CD14-positive monocyte (primary cell): ENCODE data around the gene SF3A1. TPM values are rescaled to one million over a fixed set of nuclear protein-coding genes. Genes with fewer than 3 reads are reported as not detected.

Experiments
- DNase-seq, 3 donors: peaks; one replicate each; pipeline ENCODE4 v3.0.0-alpha.2; 2011 to 2022
- H2AFZ ChIP-seq: 2 replicates; pipeline ENCODE4 v1.6.0; 2012; ENCODE audit warnings: mild to moderate bottlenecking, low read depth, low read length, inconsistent platforms; ENCODE audit not compliant: insufficient read depth, poor library complexity, severe bottlenecking
- H3K27ac ChIP-seq, 2 donors: 1 replicate in 1 of 2; 2 replicates in 1 of 2; pipeline ENCODE4 v1.5.1; 2012 to 2013; ENCODE audit warnings: low read length in 2 of 2, control low read depth in 1 of 2, inconsistent platforms in 1 of 2, low read depth in 1 of 2, mild to moderate bottlenecking in 1 of 2
- H3K27me3 ChIP-seq, 2 donors: one replicate each; pipeline versions ENCODE4 v1.6.0 to v1.6.1; 2011 to 2013; ENCODE audit warnings: low read length in 2 of 2; ENCODE audit not compliant: control insufficient read depth in 2 of 2, insufficient read depth in 2 of 2
- H3K36me3 ChIP-seq, 2 donors: replicated peaks in 1 of 2; 1 replicate in 1 of 2; 2 replicates in 1 of 2; pipeline versions ENCODE4 v1.5.1 to v1.6.1; 2012 to 2013; ENCODE audit warnings: low read length in 2 of 2, control low read depth in 1 of 2, inconsistent platforms in 1 of 2, mild to moderate bottlenecking in 1 of 2; ENCODE audit not compliant: insufficient read depth in 2 of 2, control insufficient read depth in 1 of 2
- H3K4me1 ChIP-seq, 2 donors: 1 replicate in 1 of 2; 2 replicates in 1 of 2; pipeline versions ENCODE4 v1.5.1 to v1.6.1; 2012 to 2013; ENCODE audit warnings: low read length in 2 of 2, control low read depth in 1 of 2, inconsistent platforms in 1 of 2, mild to moderate bottlenecking in 1 of 2, moderate library complexity in 1 of 2; ENCODE audit not compliant: insufficient read depth in 2 of 2, control insufficient read depth in 1 of 2
- H3K4me2 ChIP-seq: replicated peaks from 2 replicates; pipeline ENCODE3; 2012; ENCODE audit warnings: low read length, moderate library complexity, mild to moderate bottlenecking; ENCODE audit not compliant: poor library complexity, severe bottlenecking; ENCODE audit errors: extremely low read depth
- H3K4me3 ChIP-seq, 3 experiments: fragments of 200-600 bp in 1 of 3; sonication (generic) in 1 of 3; replicated peaks in 1 of 3; 1 replicate in 2 of 3; 2 replicates in 1 of 3; pipeline ENCODE4 v1.5.1; 2011 to 2013; ENCODE audit warnings: low read length in 3 of 3, mild to moderate bottlenecking in 3 of 3, control low read depth in 2 of 3, low read depth in 2 of 3, inconsistent platforms in 1 of 3, moderate library complexity in 1 of 3
- H3K79me2 ChIP-seq: 2 replicates; pipeline ENCODE4 v1.6.0; 2012; ENCODE audit warnings: mild to moderate bottlenecking, control low read depth, inconsistent platforms, low read length, moderate library complexity; ENCODE audit not compliant: insufficient read depth
- H3K9ac ChIP-seq: 2 replicates; pipeline ENCODE4 v1.6.0; 2017; ENCODE audit warnings: low read length, mild to moderate bottlenecking; ENCODE audit not compliant: insufficient read depth, poor library complexity, severe bottlenecking
- H3K9me3 ChIP-seq, 2 donors: replicated peaks in 1 of 2; 1 replicate in 1 of 2; 2 replicates in 1 of 2; pipeline versions ENCODE4 v1.5.1 to v1.6.1; 2012 to 2013; ENCODE audit warnings: low read length in 2 of 2, control low read depth in 1 of 2; ENCODE audit not compliant: control insufficient read depth in 1 of 2, insufficient read depth in 1 of 2
- H4K20me1 ChIP-seq: 2 replicates; pipeline ENCODE4 v1.6.0; 2012; ENCODE audit warnings: mild to moderate bottlenecking, low read length, control low read depth, moderate library complexity; ENCODE audit not compliant: insufficient read depth
- H3K27ac Mint-ChIP-seq, 7 donors: one replicate each; pipeline ENCODE4 v1.8.0; 2020; ENCODE audit warnings: mild to moderate bottlenecking in 7 of 7, mixed read lengths in 7 of 7, moderate library complexity in 6 of 7, inconsistent platforms in 2 of 7
- H3K27me3 Mint-ChIP-seq, 3 donors: one replicate each; pipeline ENCODE4 v1.8.0; 2021 to 2022; ENCODE audit warnings: low read depth in 3 of 3, mild to moderate bottlenecking in 3 of 3, mixed read lengths in 3 of 3, moderate library complexity in 3 of 3, inconsistent platforms in 1 of 3
- H3K36me3 Mint-ChIP-seq, 2 donors: one replicate each; pipeline ENCODE4 v1.8.0; 2020; ENCODE audit warnings: mixed read lengths in 2 of 2, inconsistent platforms in 1 of 2, mild to moderate bottlenecking in 1 of 2
- H3K4me1 Mint-ChIP-seq: one replicate; pipeline ENCODE4 v1.8.0; 2020; ENCODE audit warnings: mild to moderate bottlenecking, mixed read lengths
- H3K4me3 Mint-ChIP-seq, 2 donors: one replicate each; pipeline ENCODE4 v1.8.0; 2020; ENCODE audit warnings: mild to moderate bottlenecking in 2 of 2, mixed read lengths in 2 of 2, moderate library complexity in 1 of 2
- H3K9me3 Mint-ChIP-seq, 7 donors: one replicate each; pipeline ENCODE4 v1.8.0; 2020 to 2022; ENCODE audit warnings: mixed read lengths in 7 of 7, mild to moderate bottlenecking in 6 of 7, moderate library complexity in 6 of 7, inconsistent platforms in 2 of 7
- CTCF ChIP-seq: fragments of 200-600 bp; IDR thresholded peaks from one replicate; pipeline ENCODE4 v1.8.0; 2022; ENCODE audit warnings: antibody characterized with exemption, mild to moderate bottlenecking
- WGBS: methylation state at CpG from one replicate; pipeline ENCODE4 v1.1.5; 2013; ENCODE audit warnings: missing lambda C conversion rate; ENCODE audit not compliant: insufficient coverage; 5-methylcytosine and 5-hydroxymethylcytosine counted together
- intact Hi-C, 2 donors: fragments of 100-400 bp; cut with micrococcal nuclease; formaldehyde crosslinking; loops; one replicate each; pipeline versions ENCODE4 v1.15.0 to v1.15.1; 2023
- polyA plus RNA-seq, 3 donors: library from polyadenylated mRNA; depleted of rRNA in 1 of 3; unstranded in 2 of 3; stranded (reverse) in 1 of 3; fragments of 300-500 nt in 2 of 3; fragments of >200 nt in 1 of 3; fragmentation: Illumina TruSeq in 2 of 3; gene quantifications; 1 replicate in 2 of 3; 2 replicates in 1 of 3; pipeline ENCODE4 v1.2.3, GENCODE V29; 2012 to 2021

Gene SF3A1
- polyA plus RNA-seq, 3 donors = 34.7 to 102 (median 52.1) TPM

GRCh38 chr22:30323246-30323645, 33.4 kb downstream of the SF3A1 start:
- H3K4me2 ChIP-seq = no peak overlapping the region
- Mint-ChIP-seq H3K4me1 (peaks cover 82% of the 10 kb centered on the region), H3K36me3 (peaks cover 29 to 35% of the 10 kb centered on the region in 2 donors), H3K27me3 (no peaks in the 10 kb centered on the region), H3K27ac (peak overlapping the region in 2 of 7 donors; percentile 2 to 88), H3K4me3 (no peak overlapping the region), H3K9me3 (no peaks in the 10 kb centered on the region)
- no peak overlapping the region for H3K4me3 ChIP-seq
- H2AFZ ChIP-seq = no peak overlapping the region
- peaks cover 6 to 16% of the 10 kb centered on the region in 2 donors for H3K36me3 ChIP-seq
- TF ChIP-seq CTCF = no peak
- peaks cover 19% of the 10 kb centered on the region for H4K20me1 ChIP-seq
- H3K9ac ChIP-seq = no peak overlapping the region
- no peaks in the 10 kb centered on the region for H3K9me3 ChIP-seq
- no peak overlapping the region for H3K27ac ChIP-seq
- intact Hi-C loops = no loop called here
- DNase-seq = no peak
- no peaks in the 10 kb centered on the region for H3K27me3 ChIP-seq
- no CpG with 5 or more reads among the region's 3 CpGs for WGBS
- H3K79me2 ChIP-seq = peaks cover 57% of the 10 kb centered on the region
- peaks cover 65 to 84% of the 10 kb centered on the region in 2 donors for H3K4me1 ChIP-seq

- peaks cover 29 to 45% of the 10 kb centered on the region in 2 donors for H3K36me3 Mint-ChIP-seq
- no peaks in the 10 kb centered on the region for H3K9me3 ChIP-seq
These were observed 35.2 kb downstream of the SF3A1 start for GRCh38 chr22:30321461-30321860.

More at GRCh38 chr22:30321461-30321860, 35.2 kb downstream of the SF3A1 start:
- H3K27ac ChIP-seq = no peak overlapping the region
- DNase-seq = no peak
- Mint-ChIP-seq H3K9me3 (no peaks in the 10 kb centered on the region), H3K4me3 (no peak overlapping the region), H3K27me3 (no peaks in the 10 kb centered on the region), H3K4me1 (peaks cover 90% of the 10 kb centered on the region), H3K27ac (peak overlapping the region in 2 of 7 donors; percentile 22 to 42)
- no peak overlapping the region for H3K4me3 ChIP-seq
- H2AFZ ChIP-seq = no peak overlapping the region
- no peak overlapping the region for H3K9ac ChIP-seq
- 17% methylated on average over 1 of the region's 2 CpGs for WGBS
- H4K20me1 ChIP-seq = peaks cover 19% of the 10 kb centered on the region
- TF ChIP-seq CTCF = no peak
- intact Hi-C loops = no loop called here
- H3K4me2 ChIP-seq = no peak overlapping the region
- peaks cover 72% of the 10 kb centered on the region for H3K79me2 ChIP-seq
- no peaks in the 10 kb centered on the region for H3K27me3 ChIP-seq
- H3K36me3 ChIP-seq = peaks cover 6 to 16% of the 10 kb centered on the region in 2 donors
- H3K4me1 ChIP-seq = peaks cover 73 to 93% of the 10 kb centered on the region in 2 donors
